SH-SY5Y (cell line): ENCODE results near the gene TMEM217.

Source experiments
- GATA2 ChIP-seq: IDR thresholded peaks from 2 replicates; pipeline ENCODE4 v1.6.1; 2011; ENCODE audit warnings: mild to moderate bottlenecking, low read depth, low read length
- GATA3 ChIP-seq: IDR thresholded peaks from 2 replicates; pipeline ENCODE4 v1.6.1; 2011; ENCODE audit warnings: low read depth, mild to moderate bottlenecking, low read length, moderate library complexity

DNA sequence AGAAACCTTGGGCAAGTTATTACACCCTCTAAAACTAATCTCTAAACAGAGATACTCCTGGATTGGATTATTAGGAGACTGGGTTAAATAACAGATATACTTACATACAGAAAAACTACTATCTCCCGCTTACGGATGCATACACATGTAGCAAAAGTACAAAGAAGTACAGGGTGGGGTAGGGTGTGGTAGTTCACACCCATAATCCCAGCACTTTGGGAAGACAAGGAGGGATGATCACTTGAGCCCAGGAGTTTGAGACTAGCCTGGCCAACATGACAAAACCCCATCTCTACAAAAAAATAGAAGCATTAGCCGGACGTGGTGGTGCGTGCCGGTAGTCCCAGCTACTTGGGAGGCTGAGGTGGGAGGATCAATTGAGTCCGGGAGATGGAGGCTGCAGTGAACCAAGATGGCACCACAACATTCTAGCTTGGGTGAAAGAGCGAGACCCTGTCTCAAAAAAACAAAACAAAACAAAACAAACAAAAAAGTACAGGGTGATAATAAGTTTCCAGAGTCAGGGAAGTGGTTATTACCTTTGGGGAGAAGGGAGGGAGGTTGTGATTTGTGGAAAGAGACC, 79.9 kb downstream of the TMEM217 start:
- no peak for TF ChIP-seq GATA2
- no peak for TF ChIP-seq GATA3
